ENCODE measurements around the gene TDO2.

TDO2 gene

GRCh38 chr4:155954939-155955338 lies 51.4 kb downstream of the TDO2 start:
- no peak for DNase-seq

GRCh38 chr4:155956461-155956860 lies 53.0 kb downstream of the TDO2 start:
- DNase-seq = no peak

- DNase-seq = no peak
Measured at GRCh38 chr4:155959417-155959816, 55.9 kb downstream of the TDO2 start.

GRCh38 chr4:155960522-155960921 lies 57.0 kb downstream of the TDO2 start:
- DNase-seq = no peak

GRCh38 chr4:155961575-155961974 lies 58.1 kb downstream of the TDO2 start:
- DNase-seq = no peak

GRCh38 chr4:155962767-155963166 lies 59.3 kb downstream of the TDO2 start:
- DNase-seq = no peak

GRCh38 chr4:155964016-155964891 lies 60.8 kb downstream of the TDO2 start:
- no peak for DNase-seq

GRCh38 chr4:155966171-155966570 lies 62.7 kb downstream of the TDO2 start:
- no peak for DNase-seq

GRCh38 chr4:155966731-155967395 lies 63.4 kb downstream of the TDO2 start:
- no peak for DNase-seq
